Stromal cell of bone marrow (primary cell): ENCODE data around the gene LYZL2.
A peak's percentile ranks its signal among the peaks of the same experiment; 100 is the strongest.
"Not testable (repeated sequence)": the region's sequence is repeated elsewhere in the genome, so short reads cannot be mapped to it uniquely, and the experiment has no call there.

Experiments used
- DNase-seq: peaks from one replicate; pipeline ENCODE4 v3.0.0-alpha.2; 2012; ENCODE audit warnings: low read depth

LYZL2 gene

GRCh38 chr10:30594077-30594476, 35.5 kb downstream of the LYZL2 start:
- no peak for DNase-seq

GRCh38 chr10:30592770-30593169, 36.8 kb downstream of the LYZL2 start:
- not testable (repeated sequence) for DNase-seq

- DNase-seq: peak; percentile 38
Measured at GRCh38 chr10:30591249-30591670, 38.3 kb downstream of the LYZL2 start.

- DNase-seq: no peak
Measured at GRCh38 chr10:30589441-30589840, 40.1 kb downstream of the LYZL2 start.

GRCh38 chr10:30587522-30588031, 42.0 kb downstream of the LYZL2 start:
- DNase-seq: no peak

- DNase-seq: no peak
Measured at GRCh38 chr10:30586828-30587227, 42.7 kb downstream of the LYZL2 start.

GRCh38 chr10:30583778-30584415, 45.7 kb downstream of the LYZL2 start:
- DNase-seq: peak; percentile 67

GRCh38 chr10:30581779-30582380, 47.7 kb downstream of the LYZL2 start:
- DNase-seq: no peak

GRCh38 chr10:30580676-30581075, 48.9 kb downstream of the LYZL2 start:
- no peak for DNase-seq

GRCh38 chr10:30580241-30580640, 49.3 kb downstream of the LYZL2 start:
- DNase-seq: no peak

- no peak for DNase-seq
Measured at GRCh38 chr10:30579574-30579973, 50.0 kb downstream of the LYZL2 start.

- no peak for DNase-seq
Measured at GRCh38 chr10:30577048-30577447, 52.5 kb downstream of the LYZL2 start.

- DNase-seq: no peak
Measured at GRCh38 chr10:30576641-30577040, 52.9 kb downstream of the LYZL2 start.

GRCh38 chr10:30574432-30574796, 55.1 kb downstream of the LYZL2 start:
- DNase-seq: no peak

GRCh38 chr10:30573721-30574431, 55.7 kb downstream of the LYZL2 start:
- no peak for DNase-seq

GRCh38 chr10:30565449-30565848, 64.1 kb downstream of the LYZL2 start:
- DNase-seq: no peak

- no peak for DNase-seq
Measured at GRCh38 chr10:30562787-30563186, 66.8 kb downstream of the LYZL2 start.
